HG03139 (cell line): Measurements from ENCODE around the gene CLDN22.
A peak's percentile ranks its signal among the peaks of the same experiment; 100 is the strongest.
"Not testable (repeated sequence)": the region's sequence is repeated elsewhere in the genome, so short reads cannot be mapped to it uniquely, and the experiment has no call there.

Experiments
- ATAC-seq: cut with Tn5 transposase; IDR thresholded peaks from one replicate; pipeline ENCODE4 v1.9.1; 2021; ENCODE audit not compliant: unreplicated experiment

CLDN22 gene

DNA sequence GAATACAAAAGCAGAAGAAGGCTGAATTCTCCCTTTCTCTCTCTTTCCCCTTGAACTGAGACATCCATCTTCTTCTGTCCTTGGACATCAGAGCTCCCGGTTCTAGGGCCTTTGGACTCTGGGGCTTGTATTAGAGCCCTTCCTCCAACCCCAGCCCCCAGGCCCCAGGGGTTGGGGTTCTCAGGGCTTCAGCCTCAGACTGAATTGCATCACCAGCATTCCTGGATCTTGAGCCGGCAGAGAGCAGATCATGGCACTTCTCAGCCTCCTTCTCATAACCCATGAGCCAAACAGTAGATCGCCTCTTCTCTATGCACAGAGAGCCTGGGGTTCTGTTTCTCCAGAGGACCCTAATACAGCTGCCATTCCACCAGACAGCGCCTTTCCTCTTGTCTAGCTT lies 27.5 kb upstream of the CLDN22 start:
- ATAC-seq, result no peak

GRCh38 chr4:183347146-183347545 lies 27.1 kb upstream of the CLDN22 start:
- ATAC-seq, result no peak

DNA sequence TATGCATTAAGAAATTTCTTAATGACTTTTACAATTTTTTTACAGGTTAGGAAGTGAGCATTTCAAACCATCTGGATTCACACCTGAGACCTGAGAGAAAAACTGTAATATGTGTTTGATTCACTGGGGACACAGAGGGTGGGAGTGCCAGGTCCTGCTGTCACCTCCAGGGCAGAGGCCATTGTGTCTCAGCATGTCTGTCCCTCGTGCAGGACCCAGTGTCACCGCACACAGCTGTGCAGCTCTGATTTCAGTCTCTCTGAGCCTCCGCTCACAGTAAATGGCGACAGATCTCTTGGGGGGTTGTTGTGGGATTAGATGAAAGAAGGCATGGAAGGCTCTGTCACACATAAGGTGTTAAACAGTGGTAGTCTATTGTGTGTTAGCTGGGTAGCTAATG lies 25.2 kb upstream of the CLDN22 start:
- no peak for ATAC-seq

DNA sequence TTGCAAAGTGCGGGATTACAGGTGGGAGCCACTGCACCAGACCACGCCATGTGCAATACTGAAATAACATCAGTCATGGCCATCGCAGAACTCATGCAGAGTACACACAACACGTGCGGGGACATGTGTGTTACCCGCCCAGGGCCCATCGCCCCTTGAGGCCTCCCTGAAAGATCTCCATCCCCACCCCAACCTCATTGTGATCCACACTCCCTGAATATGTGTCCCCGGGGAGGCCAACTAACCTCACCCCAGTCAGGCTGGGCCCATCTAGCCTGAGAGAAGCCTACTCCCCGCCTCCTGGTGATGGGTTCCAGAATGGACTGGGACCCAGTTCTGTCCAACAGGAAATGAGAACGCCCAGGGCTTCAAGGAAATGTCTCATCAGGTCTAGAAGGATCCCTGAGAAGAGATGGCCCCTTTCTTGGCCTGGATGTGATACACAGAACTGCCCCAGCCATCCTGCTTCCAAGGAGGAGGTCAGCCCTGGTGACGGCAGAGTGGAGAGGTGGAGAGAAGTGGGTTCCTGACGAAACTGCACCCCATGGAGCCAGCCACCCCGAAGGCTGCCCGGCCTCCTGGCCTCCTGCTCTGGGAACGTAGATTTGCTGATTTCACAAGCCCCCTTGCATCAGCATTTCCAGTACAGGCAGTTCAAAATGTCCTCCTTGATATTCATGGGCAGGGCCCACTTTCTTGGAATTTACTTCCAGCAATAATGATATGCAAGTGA lies 24.6 kb upstream of the CLDN22 start:
- no peak for ATAC-seq

- no peak for ATAC-seq
These were observed 23.7 kb upstream of the CLDN22 start for GRCh38 chr4:183343730-183344129.

DNA sequence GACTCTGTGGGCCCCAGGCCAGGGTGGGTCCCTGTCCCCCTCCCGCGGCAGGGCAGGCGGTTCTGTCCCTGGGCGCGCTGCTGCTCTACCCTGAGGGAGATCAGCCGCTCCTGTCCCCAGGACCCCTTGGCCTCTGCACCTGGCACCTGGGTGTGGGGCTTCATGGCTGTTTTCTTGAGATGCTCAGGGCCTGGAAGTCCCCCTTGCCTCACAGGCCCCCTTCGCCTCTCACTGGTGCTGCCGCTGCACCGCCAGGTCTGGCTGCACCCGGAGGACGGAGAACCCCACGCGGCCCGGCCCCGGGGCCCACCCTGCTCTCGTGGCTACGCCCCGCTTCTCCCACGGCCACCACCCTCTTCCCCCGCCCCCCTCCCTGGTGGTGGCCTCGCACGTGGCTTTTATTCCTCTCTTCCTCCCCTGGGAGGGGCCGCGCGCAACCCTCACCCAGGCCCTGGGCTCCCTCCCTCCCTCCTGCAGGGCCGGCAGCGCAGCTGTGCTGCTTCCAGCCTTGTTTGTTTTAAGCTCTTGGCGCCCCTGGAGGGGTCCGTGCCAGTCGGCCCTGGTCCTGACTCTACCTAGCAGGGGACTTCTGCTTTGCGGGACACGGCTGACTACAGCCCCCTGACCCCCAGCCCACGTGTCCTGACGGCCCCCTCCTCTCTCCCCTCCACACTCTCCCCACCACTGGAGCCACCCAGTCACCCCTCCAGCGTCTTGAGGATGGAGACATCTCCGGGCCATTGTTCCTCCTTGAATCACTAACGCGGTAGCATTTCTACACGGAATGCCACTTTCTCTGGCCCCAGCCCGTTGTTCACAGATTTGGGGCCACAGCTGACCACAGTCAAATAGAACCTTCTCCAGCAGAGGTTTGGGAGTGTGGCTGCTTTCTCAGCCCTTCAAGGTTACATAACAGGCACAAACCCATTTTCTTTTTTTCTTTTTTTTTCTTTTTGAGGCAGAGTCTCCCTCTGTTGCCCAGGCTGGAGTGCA lies 22.8 kb upstream of the CLDN22 start:
- ATAC-seq, result peak; percentile 62

DNA sequence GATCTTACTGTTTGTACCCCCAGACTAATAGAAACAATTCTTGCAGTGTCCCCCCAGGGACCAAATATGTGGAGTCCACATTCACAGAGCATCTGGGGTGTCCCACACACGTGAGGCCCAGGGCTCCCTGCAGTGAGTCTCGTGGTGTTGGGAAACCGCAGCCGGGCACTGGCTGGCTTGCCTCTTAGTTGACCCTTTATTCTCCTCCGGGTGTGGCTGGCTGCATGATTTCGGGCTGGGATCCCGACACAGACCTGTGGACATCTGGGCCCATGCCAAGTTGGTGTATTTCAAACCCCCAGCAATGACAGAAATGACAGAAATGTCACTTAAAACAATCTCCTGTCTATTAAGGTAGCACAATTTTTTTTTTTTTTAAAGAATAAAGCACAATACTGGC lies 17.8 kb upstream of the CLDN22 start:
- no peak for ATAC-seq

GRCh38 chr4:183337349-183337748 lies 17.3 kb upstream of the CLDN22 start:
- no peak for ATAC-seq

GRCh38 chr4:183335369-183335940 lies 15.4 kb upstream of the CLDN22 start:
- ATAC-seq, result no peak

- no peak for ATAC-seq
These were observed 13.9 kb upstream of the CLDN22 start for GRCh38 chr4:183333983-183334382.

GRCh38 chr4:183333202-183333601 lies 13.1 kb upstream of the CLDN22 start:
- ATAC-seq, result no peak

- no peak for ATAC-seq
These were observed 12.4 kb upstream of the CLDN22 start for GRCh38 chr4:183332447-183332846.

GRCh38 chr4:183330841-183331240 lies 10.8 kb upstream of the CLDN22 start:
- ATAC-seq, result no peak

DNA sequence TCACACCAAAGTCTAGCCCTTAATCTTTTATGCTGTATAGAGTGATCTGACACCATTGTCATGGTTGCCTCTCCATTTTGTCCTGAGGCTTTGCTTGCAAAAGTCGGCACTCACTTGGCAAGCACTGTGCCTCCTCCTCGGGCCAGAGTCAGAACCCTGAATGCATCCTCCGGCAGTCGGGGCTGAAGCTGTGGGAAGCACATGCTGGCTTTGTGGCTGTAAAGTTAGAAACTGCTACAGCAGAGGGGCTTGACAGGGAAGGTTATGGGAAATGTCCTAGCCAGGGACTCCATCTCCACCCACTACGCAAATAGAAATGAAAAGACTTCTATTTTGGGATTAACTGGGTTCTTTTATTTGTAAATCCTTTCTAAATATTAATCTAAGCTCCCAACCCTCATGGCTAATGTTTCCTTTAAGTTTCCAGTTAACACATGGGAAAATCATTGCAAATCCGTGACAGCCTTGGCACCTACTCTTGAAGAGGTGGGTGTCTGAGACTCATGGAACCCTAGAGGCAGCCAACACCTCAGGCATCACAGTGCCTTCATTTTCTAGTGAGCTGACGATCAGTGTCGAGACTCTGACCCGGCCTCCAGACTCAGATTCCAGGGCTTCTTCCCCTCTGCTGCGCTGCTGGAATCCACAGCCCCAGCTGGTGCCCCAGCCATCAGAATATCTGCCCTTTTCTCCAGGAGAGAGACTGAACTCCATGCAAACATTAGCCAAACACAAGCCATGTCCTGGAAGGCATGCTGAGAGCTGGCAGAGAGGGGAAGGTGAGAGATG lies 10.1 kb upstream of the CLDN22 start:
- no peak for ATAC-seq

- ATAC-seq, result no peak
These were observed 9.2 kb upstream of the CLDN22 start for GRCh38 chr4:183329244-183329643.

DNA sequence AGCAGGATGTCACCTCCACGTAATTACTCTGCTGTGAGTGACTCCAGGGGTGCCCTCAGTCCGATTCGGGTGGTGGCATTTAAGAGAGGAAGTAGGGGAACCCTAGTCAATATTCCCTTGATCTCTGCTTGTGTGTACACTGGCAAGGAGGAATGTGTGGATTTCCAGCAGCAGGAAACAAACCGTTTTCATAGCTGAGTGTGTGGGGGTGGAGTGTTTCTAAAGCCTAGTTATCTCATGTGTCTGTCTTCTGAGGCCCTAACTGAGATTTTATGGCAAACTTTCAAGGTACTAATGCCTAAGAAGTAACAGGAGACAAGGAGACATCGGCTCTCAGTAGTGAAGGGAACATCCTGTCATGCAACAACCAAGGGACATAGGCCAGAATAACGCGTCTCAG lies 8.8 kb upstream of the CLDN22 start:
- ATAC-seq, result no peak

GRCh38 chr4:183327827-183328226 lies 7.8 kb upstream of the CLDN22 start:
- no peak for ATAC-seq

DNA sequence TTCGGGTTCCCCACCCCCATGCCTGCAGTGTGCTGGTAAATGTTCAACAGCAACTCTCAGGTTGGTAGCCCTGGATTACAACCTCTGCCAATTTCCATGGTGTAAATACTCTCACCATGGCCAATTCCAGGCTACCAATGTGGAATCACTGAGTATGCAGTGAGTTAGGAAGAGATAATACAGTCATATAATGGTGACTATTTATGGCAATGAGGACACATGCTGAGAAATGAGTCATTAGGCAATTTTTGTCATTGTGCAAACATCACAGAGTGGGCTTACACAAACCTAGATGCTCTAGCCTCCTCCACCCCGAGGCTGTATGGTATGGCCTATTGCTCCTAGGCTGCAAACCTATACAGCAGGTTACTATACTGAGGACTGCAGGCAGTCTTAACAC lies 6.8 kb upstream of the CLDN22 start:
- ATAC-seq, result no peak

GRCh38 chr4:183326387-183326786 lies 6.3 kb upstream of the CLDN22 start:
- not testable (repeated sequence) for ATAC-seq

- no peak for ATAC-seq
These were observed 4.5 kb upstream of the CLDN22 start for GRCh38 chr4:183324619-183325018.

GRCh38 chr4:183324056-183324455 lies 4.0 kb upstream of the CLDN22 start:
- not testable (repeated sequence) for ATAC-seq
